B cell (primary cell): ENCODE data around the gene FAR2. TPM values are rescaled to one million over a fixed set of nuclear protein-coding genes. Genes with fewer than 3 reads are reported as not detected.

ENCODE experiments used
- ATAC-seq: fragments of 200-7000 bp; cut with Tn5 transposase; one replicate; pipeline ENCODE4 v1.10.0; 2021; ENCODE audit warnings: low read depth, mild to moderate bottlenecking, moderate number of reproducible peaks, moderate library complexity
- CTCF ChIA-PET: fragments of 350-600 bp; sonication (Branson Sonifier 250); formaldehyde crosslinking; loops from one replicate; lab custom pipeline; 2021; ENCODE audit warnings: antibody characterized with exemption, inconsistent platforms; lab: Charles Lee
- POLR2A ChIA-PET: fragments of 350-600 bp; sonication (Branson Sonifier 250); formaldehyde crosslinking; loops from one replicate; lab custom pipeline; 2021; ENCODE audit warnings: antibody characterized with exemption; lab: Charles Lee
- DNase-seq: peaks from one replicate; pipeline ENCODE4 v3.0.0; 2013
- H2AFZ ChIP-seq: 2 replicates; pipeline ENCODE4 v1.6.1; 2012; ENCODE audit warnings: mild to moderate bottlenecking, low read depth, low read length; ENCODE audit not compliant: insufficient read depth, poor library complexity, severe bottlenecking
- H3K27ac ChIP-seq, 2 donors: 1 replicate in 1 of 2; 2 replicates in 1 of 2; pipeline ENCODE4 v1.5.1; 2012 to 2013; ENCODE audit warnings: low read length in 2 of 2, mild to moderate bottlenecking in 2 of 2, moderate library complexity in 1 of 2
- H3K27me3 ChIP-seq, 4 experiments: fragments of 200-600 bp in 1 of 4; sonication (generic) in 1 of 4; replicated peaks in 1 of 4; 1 replicate in 2 of 4; 2 replicates in 2 of 4; pipeline versions ENCODE4 v1.6.1 to v1.7.0; 2013 to 2016; ENCODE audit warnings: low read length in 3 of 4, mild to moderate bottlenecking in 2 of 4, mixed read lengths in 1 of 4, moderate library complexity in 1 of 4; ENCODE audit not compliant: insufficient read depth in 4 of 4, control insufficient read depth in 3 of 4; ENCODE audit errors: control extremely low read depth in 1 of 4
- H3K36me3 ChIP-seq, 2 experiments: replicated peaks in 1 of 2; 1 replicate in 1 of 2; 2 replicates in 1 of 2; pipeline versions ENCODE4 v1.6.1 to v1.7.1; 2013; ENCODE audit warnings: low read length in 1 of 2; ENCODE audit not compliant: insufficient read depth in 2 of 2, control insufficient read depth in 1 of 2; ENCODE audit errors: control extremely low read depth in 1 of 2, extremely low read depth in 1 of 2
- H3K4me1 ChIP-seq, 2 donors: fragments of 200-600 bp in 1 of 2; sonication (generic) in 1 of 2; 1 replicate in 1 of 2; 2 replicates in 1 of 2; pipeline versions ENCODE4 v1.5.1 to v1.6.1; 2013 to 2017; ENCODE audit warnings: low read length in 2 of 2; ENCODE audit not compliant: control insufficient read depth in 2 of 2, insufficient read depth in 2 of 2
- H3K4me2 ChIP-seq: replicated peaks from 2 replicates; pipeline ENCODE3; 2012; ENCODE audit warnings: mild to moderate bottlenecking, low read depth, low read length; ENCODE audit not compliant: poor library complexity, severe bottlenecking
- H3K4me3 ChIP-seq, 5 experiments: fragments of 200-600 bp in 1 of 5; sonication (generic) in 1 of 5; 1 replicate in 3 of 5; 2 replicates in 2 of 5; pipeline versions ENCODE4 v1.5.1 to v1.7.0; 2011 to 2016; ENCODE audit warnings: low read length in 4 of 5, mild to moderate bottlenecking in 4 of 5, low read depth in 2 of 5, control low read depth in 1 of 5, moderate library complexity in 1 of 5; ENCODE audit not compliant: insufficient read depth in 1 of 5; ENCODE audit errors: control extremely low read depth in 1 of 5, extremely low read depth in 1 of 5
- H3K79me2 ChIP-seq: fragments of 200-600 bp; sonication (generic); one replicate; pipeline ENCODE4 v1.6.0; 2016; ENCODE audit warnings: low read length; ENCODE audit not compliant: control insufficient read depth, insufficient read depth
- H3K9ac ChIP-seq: fragments of 200-600 bp; sonication (generic); 2 replicates; pipeline ENCODE4 v1.6.1; 2017; ENCODE audit warnings: mild to moderate bottlenecking, low read length, moderate library complexity
- H3K9me3 ChIP-seq, 3 donors: one replicate each; pipeline versions ENCODE4 v1.6.1 to v1.7.1; 2013; ENCODE audit warnings: low read length in 2 of 3; ENCODE audit not compliant: control insufficient read depth in 2 of 3, insufficient read depth in 1 of 3; ENCODE audit errors: control extremely low read depth in 1 of 3
- H4K20me1 ChIP-seq: 2 replicates; pipeline ENCODE4 v1.6.0; 2012; ENCODE audit warnings: mild to moderate bottlenecking, low read length; ENCODE audit not compliant: insufficient read depth, control insufficient read depth, poor library complexity, severe bottlenecking
- H3K27ac Mint-ChIP-seq: one replicate; pipeline ENCODE4 v1.8.0; 2021; ENCODE audit warnings: mixed read lengths
- H3K27me3 Mint-ChIP-seq: one replicate; pipeline ENCODE4 v1.8.0; 2021; ENCODE audit warnings: mixed read lengths
- H3K4me1 Mint-ChIP-seq: one replicate; pipeline ENCODE4 v1.8.0; 2021; ENCODE audit warnings: mixed read lengths
- H3K4me3 Mint-ChIP-seq: one replicate; pipeline ENCODE4 v1.8.0; 2021; ENCODE audit warnings: mixed read lengths
- H3K9me3 Mint-ChIP-seq: one replicate; pipeline ENCODE4 v1.8.0; 2022; ENCODE audit warnings: mixed read lengths; ENCODE audit not compliant: insufficient read depth
- EZH2 ChIP-seq: IDR thresholded peaks from 2 replicates; pipeline ENCODE4 v1.6.1; 2012; ENCODE audit warnings: borderline replicate concordance, low read depth, mild to moderate bottlenecking, moderate library complexity, low read length; ENCODE audit not compliant: insufficient read depth, poor library complexity, severe bottlenecking
- WGBS: methylation state at CpG from one replicate; pipeline ENCODE4 v1.1.5; 2013; ENCODE audit warnings: missing lambda C conversion rate; ENCODE audit not compliant: insufficient coverage; 5-methylcytosine and 5-hydroxymethylcytosine counted together
- intact Hi-C: fragments of 100-400 bp; cut with micrococcal nuclease; formaldehyde crosslinking; loops from one replicate; pipeline ENCODE4 v1.10.0; 2022
- polyA plus RNA-seq: library from polyadenylated mRNA; depleted of rRNA; stranded (reverse); fragments of >200 nt; gene quantifications from 2 replicates; pipeline ENCODE4 v1.2.3, GENCODE V29; 2012
- total RNA-seq, 2 donors: library from RNA; stranded (reverse); fragments of 120-200 nt in 1 of 2; gene quantifications; 1 replicate in 1 of 2; 2 replicates in 1 of 2; pipeline versions ENCODE4 v1.2.3 to v1.2.4, GENCODE V29; 2013 to 2022
- TF ChIP-seq, protein P1 (sequence below): fragments of 200-600 bp; IDR thresholded peaks from one replicate; pipeline ENCODE4 v1.8.0; 2022; ENCODE audit warnings: antibody characterized with exemption, mild to moderate bottlenecking

The FAR2 gene
- total and polyA plus RNA-seq, 2 donors (not counting 1 experiment from before 2014, with no cell fraction given): 0.39 TPM; not detected in 1

DNA sequence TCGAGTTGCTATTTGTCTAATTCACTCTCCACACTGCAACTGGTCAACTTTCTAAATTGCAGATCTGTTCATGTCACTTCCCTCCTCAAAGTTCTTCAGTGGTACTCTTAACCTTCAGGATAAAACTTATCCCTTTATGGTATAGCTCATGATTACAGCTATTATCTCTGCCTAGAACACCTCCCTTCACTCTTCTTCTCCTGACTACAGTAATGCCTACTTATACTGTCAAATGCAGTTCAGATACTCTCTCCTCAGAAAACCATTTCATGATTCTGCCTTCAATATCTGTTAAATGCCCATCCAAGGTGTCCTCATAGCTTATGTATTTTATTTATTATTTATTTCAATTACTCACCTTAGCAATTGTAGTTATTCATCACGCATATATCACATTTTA, 85.5 kb downstream of the FAR2 start:
- WGBS: 63% methylated on average over 1 of the region's 2 CpGs
- H3K4me3 ChIP-seq: no peak overlapping the region
- no peaks in the 10 kb centered on the region for H3K4me1 ChIP-seq
- no peak for DNase-seq
- H4K20me1 ChIP-seq: no peaks in the 10 kb centered on the region
- H3K27ac ChIP-seq: no peak overlapping the region
- no peak overlapping the region for H2AFZ ChIP-seq
- H3K27me3 ChIP-seq: no peaks in the 10 kb centered on the region
- no peaks in the 10 kb centered on the region for H3K79me2 ChIP-seq
- H3K9ac ChIP-seq: no peak overlapping the region
- no peak for ATAC-seq
- no peaks in the 10 kb centered on the region for H3K36me3 ChIP-seq
- intact Hi-C loops: no loop called here
- no peak overlapping the region for H3K4me2 ChIP-seq
- ChIA-PET CTCF (no interaction called here), POLR2A (no interaction called here)
- no peak overlapping the region for H3K27ac Mint-ChIP-seq
- H3K9me3 Mint-ChIP-seq: no peaks in the 10 kb centered on the region
- H3K4me3 Mint-ChIP-seq: no peak overlapping the region
- H3K9me3 ChIP-seq: no peaks in the 10 kb centered on the region
- TF ChIP-seq EZH2: no peak
- TF ChIP-seq, protein P1, sequence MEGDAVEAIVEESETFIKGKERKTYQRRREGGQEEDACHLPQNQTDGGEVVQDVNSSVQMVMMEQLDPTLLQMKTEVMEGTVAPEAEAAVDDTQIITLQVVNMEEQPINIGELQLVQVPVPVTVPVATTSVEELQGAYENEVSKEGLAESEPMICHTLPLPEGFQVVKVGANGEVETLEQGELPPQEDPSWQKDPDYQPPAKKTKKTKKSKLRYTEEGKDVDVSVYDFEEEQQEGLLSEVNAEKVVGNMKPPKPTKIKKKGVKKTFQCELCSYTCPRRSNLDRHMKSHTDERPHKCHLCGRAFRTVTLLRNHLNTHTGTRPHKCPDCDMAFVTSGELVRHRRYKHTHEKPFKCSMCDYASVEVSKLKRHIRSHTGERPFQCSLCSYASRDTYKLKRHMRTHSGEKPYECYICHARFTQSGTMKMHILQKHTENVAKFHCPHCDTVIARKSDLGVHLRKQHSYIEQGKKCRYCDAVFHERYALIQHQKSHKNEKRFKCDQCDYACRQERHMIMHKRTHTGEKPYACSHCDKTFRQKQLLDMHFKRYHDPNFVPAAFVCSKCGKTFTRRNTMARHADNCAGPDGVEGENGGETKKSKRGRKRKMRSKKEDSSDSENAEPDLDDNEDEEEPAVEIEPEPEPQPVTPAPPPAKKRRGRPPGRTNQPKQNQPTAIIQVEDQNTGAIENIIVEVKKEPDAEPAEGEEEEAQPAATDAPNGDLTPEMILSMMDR: no peak
- H3K27me3 Mint-ChIP-seq: no peaks in the 10 kb centered on the region
- no peaks in the 10 kb centered on the region for H3K4me1 Mint-ChIP-seq

DNA sequence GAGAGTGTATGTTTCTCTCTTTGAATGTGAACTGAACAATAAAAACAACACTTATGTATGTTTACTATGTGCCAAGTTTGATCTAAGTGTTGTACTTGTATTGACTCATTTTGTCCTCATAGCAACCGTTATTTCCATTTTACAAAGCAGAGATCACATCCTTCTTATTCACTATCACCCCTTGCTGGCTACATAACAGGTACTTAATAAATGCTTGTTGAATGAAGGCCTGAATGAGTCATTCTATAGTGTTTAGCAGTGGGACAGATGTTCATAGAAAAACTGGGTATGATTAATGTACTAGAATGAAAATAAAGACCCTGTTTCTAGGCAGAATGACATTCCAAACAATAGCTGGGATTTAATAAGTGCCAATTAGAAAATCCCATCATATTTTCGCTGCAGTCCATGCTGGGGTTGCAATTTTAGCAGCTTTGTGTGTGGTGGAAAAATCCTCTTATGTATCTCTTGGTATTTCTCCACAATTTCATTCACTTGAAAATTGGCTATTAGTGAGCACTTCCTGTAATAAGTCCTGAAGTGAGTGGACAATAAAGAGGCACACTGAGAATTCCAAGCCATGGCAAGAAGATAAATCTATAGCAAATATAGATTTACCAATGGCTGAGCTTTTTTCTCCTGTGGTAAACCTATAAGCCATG, 86.0 kb downstream of the FAR2 start:
- POLR2A ChIA-PET: no interaction called here
- H3K9me3 Mint-ChIP-seq: no peaks in the 10 kb centered on the region
- TF ChIP-seq, protein P1: no peak

More for the DNA sequence above, 86.0 kb downstream of the FAR2 start:
- Histone ChIP-seq H4K20me1 (no peaks in the 10 kb centered on the region), H2AFZ (no peak overlapping the region), H3K4me2 (no peak overlapping the region), H3K9me3 (no peaks in the 10 kb centered on the region), H3K27ac (no peak overlapping the region), H3K79me2 (no peaks in the 10 kb centered on the region), H3K9ac (no peak overlapping the region), H3K4me1 (no peaks in the 10 kb centered on the region), H3K4me3 (no peak overlapping the region), H3K36me3 (no peaks in the 10 kb centered on the region), H3K27me3 (no peaks in the 10 kb centered on the region)
- no peaks in the 10 kb centered on the region for H3K27me3 Mint-ChIP-seq
- H3K4me3 Mint-ChIP-seq: no peak overlapping the region
- CTCF ChIA-PET: no interaction called here
- WGBS: no CpG with 5 or more reads among the region's 2 CpGs
- DNase-seq (no peak), ATAC-seq (no peak)
- intact Hi-C loops: no loop called here
- H3K4me1 Mint-ChIP-seq: no peaks in the 10 kb centered on the region
- no peak overlapping the region for H3K27ac Mint-ChIP-seq
